ENCODE measurements around the gene CDKN2AIPNL. TPM values are rescaled to one million over a fixed set of nuclear protein-coding genes. Genes with fewer than 3 reads are reported as not detected.

CDKN2AIPNL gene, protein sequence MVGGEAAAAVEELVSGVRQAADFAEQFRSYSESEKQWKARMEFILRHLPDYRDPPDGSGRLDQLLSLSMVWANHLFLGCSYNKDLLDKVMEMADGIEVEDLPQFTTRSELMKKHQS
- 10 to 100 TPM; 30.6 to 67.3 (median 44.6) TPM for total RNA-seq

DNA sequence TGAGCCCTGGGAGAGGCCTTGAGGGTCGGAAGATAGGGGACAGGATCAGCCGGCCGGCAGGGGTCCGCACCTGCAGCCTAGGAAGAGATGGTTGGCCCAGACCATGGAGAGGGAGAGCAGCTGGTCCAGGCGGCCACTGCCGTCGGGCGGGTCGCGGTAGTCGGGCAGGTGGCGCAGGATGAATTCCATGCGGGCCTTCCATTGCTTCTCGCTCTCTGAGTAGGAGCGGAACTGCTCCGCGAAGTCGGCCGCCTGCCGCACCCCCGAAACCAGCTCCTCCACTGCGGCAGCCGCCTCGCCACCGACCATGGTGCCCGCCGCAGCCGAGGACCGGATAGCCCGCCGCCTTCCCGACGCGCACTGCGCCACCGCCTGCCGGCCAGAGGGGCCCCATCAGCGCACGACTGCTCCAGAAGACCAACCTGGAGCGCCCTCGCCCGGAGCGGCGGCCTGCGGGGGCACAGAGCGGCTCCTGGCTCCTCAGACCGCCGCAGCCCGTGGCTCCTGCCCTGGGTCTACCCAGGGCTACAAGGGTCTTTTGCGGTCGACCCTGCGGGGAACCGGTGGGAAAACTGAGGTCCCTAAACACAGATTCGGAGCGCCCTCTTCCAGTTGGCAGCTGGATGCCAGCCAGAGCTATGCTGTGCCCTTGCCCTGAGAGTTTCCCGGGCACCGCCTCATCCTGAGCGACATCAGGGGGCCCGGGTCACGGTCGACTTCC is at the start of gene CDKN2AIPNL:
TSS of gene CDKN2AIPNL (minus strand) at position 336 of the 721 bp plus-strand sequence. CDS start at position 309, 27 bp downstream.
- WGBS, 10 experiments = 0 to 6% (median 0%) methylated on average over 1 to 11 of the region's 61 CpGs; no CpG with 5 or more reads in 5 of the 10 experiments
- Histone ChIP-seq H3K4me3 (peak within 1 kb of the TSS; percentile 66 to 91 (median 73)), H3K4me1 (replicated peaks in 1 of 2) (peaks cover 9 to 12% of the 10 kb centered on the region in 2 donors), H3K27ac (peak within 1 kb of the TSS; percentile 37 to 59)
- in situ Hi-C loops (cut with MboI; ENCODE audit: low pct_unique_long_range_greater_than_20kb in 2 of 9, low sequenced_read_pairs in 9 of 9, unreplicated experiment in 9 of 9) = loop anchor here in 3 of 9 experiments (10.0 to 25.0 kb wide), 3 partner anchors 101 to 126 kb away; partner anchors contain the start of gene JADE2 (in 2 of the 3)
- peak; percentile 99 to 100 (median 99) for ATAC-seq (replicated peaks in 6 of 8)

DNA sequence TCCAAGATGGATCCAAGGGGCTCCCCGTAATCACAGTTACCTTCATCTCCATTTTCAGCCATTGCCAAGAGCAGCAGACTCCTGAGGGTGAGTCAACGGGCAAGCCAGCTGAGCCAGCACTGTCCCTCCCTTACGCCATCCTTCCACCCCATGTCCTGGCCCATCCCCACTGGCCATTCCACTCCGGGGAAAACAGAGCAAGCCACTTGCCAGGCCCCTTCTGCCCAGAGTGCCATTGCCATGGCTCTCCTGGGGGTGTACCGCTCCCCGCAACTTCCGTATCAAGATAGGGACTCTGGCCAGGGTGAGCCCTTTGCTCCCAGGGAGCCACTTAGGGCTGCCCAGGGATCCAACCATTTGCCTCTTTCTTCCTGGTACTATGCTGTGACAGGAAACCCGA is 48.9 kb upstream of the CDKN2AIPNL start:
- 0 to 100% (median 73%) methylated on average over 1 to 4 of the region's 8 CpGs; no CpG with 5 or more reads in 5 of the 10 experiments for WGBS, 10 experiments
- H3K27ac ChIP-seq = no peak overlapping the region
- H3K4me1 ChIP-seq (replicated peaks in 1 of 2) = no peaks in the 10 kb centered on the region
- H3K4me3 ChIP-seq = no peak overlapping the region
- in situ Hi-C loops (cut with MboI; ENCODE audit: low pct_unique_long_range_greater_than_20kb in 2 of 9, low sequenced_read_pairs in 9 of 9, unreplicated experiment in 9 of 9) = no loop called here
- no peak for ATAC-seq (replicated peaks in 6 of 8)

DNA sequence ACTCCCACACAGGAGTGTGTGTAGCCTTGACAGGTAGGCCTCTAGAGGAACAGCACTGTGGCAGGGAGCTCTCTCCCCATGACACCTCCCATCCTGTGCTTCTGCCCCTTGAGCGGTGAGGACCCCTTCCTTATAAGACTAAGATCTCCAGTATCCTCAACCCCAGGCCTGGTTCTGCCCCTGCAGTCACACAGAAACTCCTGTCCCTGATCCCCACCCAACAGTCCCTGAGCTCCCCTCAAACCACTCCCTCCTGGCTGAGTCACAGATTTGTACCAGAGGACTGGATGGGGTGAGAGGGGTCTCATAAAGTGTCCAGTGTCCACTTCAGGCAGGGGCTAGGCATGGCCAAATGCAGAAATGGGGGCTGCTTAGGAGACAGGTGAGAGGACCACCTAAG is 47.8 kb upstream of the CDKN2AIPNL start:
- 100% methylated on average over 1 of the region's 1 CpG; no CpG with 5 or more reads in 8 of the 10 experiments for WGBS, 10 experiments
- no peak overlapping the region for H3K4me3 ChIP-seq
- in situ Hi-C loops (cut with MboI; ENCODE audit: low pct_unique_long_range_greater_than_20kb in 2 of 9, low sequenced_read_pairs in 9 of 9, unreplicated experiment in 9 of 9) = no loop called here
- no peaks in the 10 kb centered on the region for H3K4me1 ChIP-seq (replicated peaks in 1 of 2)
- no peak overlapping the region for H3K27ac ChIP-seq
- ATAC-seq (replicated peaks in 6 of 8) = no peak

DNA sequence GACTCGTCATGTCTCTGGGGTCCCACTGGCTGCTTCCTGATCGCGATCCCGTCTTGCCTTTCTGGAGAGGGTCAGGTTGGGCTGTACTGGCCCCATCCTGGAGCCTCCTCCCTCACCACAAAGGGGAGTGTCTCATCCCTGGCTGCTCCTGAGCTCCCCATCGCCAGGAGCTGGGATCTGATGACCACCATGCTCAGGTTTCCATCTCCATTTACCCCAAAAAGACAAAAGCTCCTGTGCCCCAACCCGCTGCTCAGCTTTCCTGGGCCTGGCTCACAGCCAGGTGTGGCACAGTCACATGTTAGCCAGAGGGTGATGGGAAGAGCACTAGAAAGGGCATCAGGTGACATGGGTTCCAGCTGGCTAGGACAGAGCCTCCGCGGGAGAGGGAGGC is 47.3 kb upstream of the CDKN2AIPNL start:
- WGBS, 10 experiments = 77 to 100% (median 85%) methylated on average over 1 to 3 of the region's 8 CpGs; no CpG with 5 or more reads in 6 of the 10 experiments
- in situ Hi-C loops (cut with MboI; ENCODE audit: low pct_unique_long_range_greater_than_20kb in 2 of 9, low sequenced_read_pairs in 9 of 9, unreplicated experiment in 9 of 9) = no loop called here
- H3K27ac ChIP-seq = no peak overlapping the region
- ATAC-seq (replicated peaks in 6 of 8) = no peak
- no peaks in the 10 kb centered on the region for H3K4me1 ChIP-seq (replicated peaks in 1 of 2)
- H3K4me3 ChIP-seq = no peak overlapping the region

DNA sequence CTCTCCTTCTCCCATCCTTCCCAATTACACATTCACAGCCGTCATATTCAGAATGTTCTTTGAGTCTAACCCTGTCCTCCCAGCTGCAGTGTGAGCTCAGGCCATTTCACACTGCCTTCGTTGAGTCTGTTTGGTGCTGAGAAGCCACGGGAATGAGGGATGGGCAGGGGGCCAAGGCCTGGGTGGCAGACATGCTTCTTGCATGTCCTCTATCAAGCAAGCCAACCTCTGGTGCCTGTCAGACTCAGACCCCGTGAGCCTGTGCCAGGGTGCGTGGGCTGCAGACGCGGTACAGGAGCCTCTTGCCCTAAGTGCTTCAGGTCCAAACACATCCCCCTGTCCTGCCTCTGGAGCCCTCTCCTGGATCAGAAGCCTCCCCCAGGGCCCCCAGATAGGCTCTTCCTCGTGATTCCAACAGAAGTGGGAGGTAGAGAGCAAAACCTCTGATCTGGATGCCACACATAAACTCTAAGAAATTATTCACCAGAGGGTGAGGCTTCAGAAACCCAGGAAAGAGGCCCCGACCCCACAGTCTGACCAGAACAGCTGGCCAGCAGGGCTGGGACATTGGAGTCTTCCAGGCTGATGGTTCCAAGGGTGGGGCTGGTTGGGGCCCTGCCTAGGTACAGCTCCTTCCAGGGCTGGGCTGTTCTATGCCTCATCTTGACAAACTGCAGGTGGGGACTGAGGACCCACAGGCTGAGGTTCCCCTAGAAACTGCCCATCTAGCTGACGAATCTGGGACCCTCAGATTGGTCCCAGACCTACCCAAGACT is 46.7 kb upstream of the CDKN2AIPNL start:
- Histone ChIP-seq H3K4me3 (no peak overlapping the region), H3K27ac (no peak overlapping the region), H3K4me1 (replicated peaks in 1 of 2) (no peaks in the 10 kb centered on the region)
- peak in 4 of 8 experiments; percentile 17 to 92 (median 47) for ATAC-seq (replicated peaks in 6 of 8)
- in situ Hi-C loops (cut with MboI; ENCODE audit: low pct_unique_long_range_greater_than_20kb in 2 of 9, low sequenced_read_pairs in 9 of 9, unreplicated experiment in 9 of 9) = no loop called here
- WGBS, 10 experiments = 17 to 100% (median 57%) methylated on average over 1 to 5 of the region's 10 CpGs; no CpG with 5 or more reads in 3 of the 10 experiments

DNA sequence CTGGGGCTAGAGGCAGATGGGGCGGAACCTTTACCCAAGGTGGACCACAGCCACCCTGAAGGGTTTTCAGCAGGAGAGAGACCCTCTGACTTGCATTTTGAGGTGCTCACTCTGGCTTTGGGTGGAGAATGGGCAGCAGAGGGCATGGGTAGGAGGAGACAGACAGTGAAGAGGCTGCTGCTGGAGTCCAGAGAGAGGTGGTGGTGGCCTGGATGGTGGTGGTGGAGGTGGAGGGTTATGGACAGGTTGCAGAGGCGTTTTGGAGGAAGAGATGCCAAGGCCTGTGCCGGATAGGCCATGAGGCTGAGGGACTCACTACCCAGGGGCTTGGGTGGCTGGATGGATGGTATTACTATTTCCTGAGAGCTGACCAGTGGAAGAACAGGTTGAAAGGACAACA is 46.1 kb upstream of the CDKN2AIPNL start:
- 80 to 100% (median 90%) methylated on average over 1 to 3 of the region's 3 CpGs; no CpG with 5 or more reads in 5 of the 10 experiments for WGBS, 10 experiments
- H3K27ac ChIP-seq = no peak overlapping the region
- no peak overlapping the region for H3K4me3 ChIP-seq
- H3K4me1 ChIP-seq (replicated peaks in 1 of 2) = no peaks in the 10 kb centered on the region
- in situ Hi-C loops (cut with MboI; ENCODE audit: low pct_unique_long_range_greater_than_20kb in 2 of 9, low sequenced_read_pairs in 9 of 9, unreplicated experiment in 9 of 9) = no loop called here
- ATAC-seq (replicated peaks in 6 of 8) = no peak

DNA sequence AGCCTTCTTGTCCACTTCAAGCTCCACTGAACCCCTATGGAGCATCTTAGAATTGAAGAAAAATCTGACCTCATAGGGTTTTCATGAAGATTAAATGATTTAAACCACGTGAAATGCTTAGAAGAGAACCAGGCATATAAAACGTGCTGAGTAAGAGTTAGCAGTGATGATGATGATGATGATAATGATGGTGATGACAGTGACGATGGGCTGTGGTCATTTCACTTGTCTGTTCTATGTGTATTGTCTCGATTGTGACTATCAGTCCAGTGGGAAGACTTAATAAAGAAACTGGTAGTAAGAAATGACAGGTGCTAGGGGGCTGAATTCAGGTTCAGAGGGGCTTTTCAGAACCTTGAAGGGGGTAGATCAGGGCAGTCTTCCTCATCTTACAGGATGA is 45.1 kb upstream of the CDKN2AIPNL start:
- H3K4me3 ChIP-seq = no peak overlapping the region
- H3K27ac ChIP-seq = no peak overlapping the region
- 38 to 100% (median 57%) methylated on average over 1 to 4 of the region's 4 CpGs; no CpG with 5 or more reads in 3 of the 10 experiments for WGBS, 10 experiments
- in situ Hi-C loops (cut with MboI; ENCODE audit: low pct_unique_long_range_greater_than_20kb in 2 of 9, low sequenced_read_pairs in 9 of 9, unreplicated experiment in 9 of 9) = no loop called here
- no peaks in the 10 kb centered on the region for H3K4me1 ChIP-seq (replicated peaks in 1 of 2)
- no peak for ATAC-seq (replicated peaks in 6 of 8)

DNA sequence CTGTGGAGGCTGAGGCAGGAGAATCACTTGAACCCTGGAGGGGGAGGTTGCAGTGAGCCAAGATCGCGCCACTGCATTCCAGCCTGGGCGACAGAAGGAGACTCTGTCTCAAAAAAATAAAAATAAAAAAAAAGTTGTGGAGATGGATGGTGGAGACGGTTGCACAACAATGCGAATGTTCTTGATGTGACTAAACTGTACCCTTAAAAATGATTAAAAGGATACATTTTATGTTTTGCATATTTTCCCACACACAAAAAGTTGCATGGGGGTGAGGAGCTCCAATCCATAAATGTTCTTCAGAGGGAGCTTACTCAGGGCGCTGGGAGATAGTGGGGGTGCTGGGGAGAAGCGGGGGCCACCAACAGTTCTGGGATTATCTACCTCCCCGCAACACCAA is 43.8 kb upstream of the CDKN2AIPNL start:
- Histone ChIP-seq H3K4me3 (no peak overlapping the region), H3K27ac (no peak overlapping the region), H3K4me1 (replicated peaks in 1 of 2) (no peaks in the 10 kb centered on the region)
- 64 to 97% (median 91%) methylated on average over 2 to 8 of the region's 8 CpGs; no CpG with 5 or more reads in 2 of the 10 experiments for WGBS, 10 experiments
- in situ Hi-C loops (cut with MboI; ENCODE audit: low pct_unique_long_range_greater_than_20kb in 2 of 9, low sequenced_read_pairs in 9 of 9, unreplicated experiment in 9 of 9) = no loop called here
- no peak for ATAC-seq (replicated peaks in 6 of 8)

DNA sequence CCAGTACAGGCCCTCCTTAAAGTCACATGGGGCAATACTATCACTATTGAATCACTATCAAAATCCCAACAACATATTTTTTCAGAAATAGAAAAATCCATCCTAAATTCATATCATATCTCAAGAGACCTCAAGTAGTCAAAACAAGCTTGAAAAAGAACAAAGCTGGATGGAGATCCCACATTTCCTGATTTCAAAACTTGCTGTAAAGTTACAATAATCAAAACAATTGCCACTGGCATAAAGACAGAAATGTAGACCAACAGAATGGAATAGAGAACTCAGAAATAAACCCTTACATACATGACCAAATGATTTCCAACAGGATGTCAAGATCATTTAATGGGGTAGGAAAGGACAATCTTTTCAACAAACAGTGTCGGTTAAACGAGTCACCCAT is 41.3 kb upstream of the CDKN2AIPNL start:
- WGBS, 10 experiments = 28 to 100% (median 67%) methylated on average over 1 to 2 of the region's 2 CpGs; no CpG with 5 or more reads in 1 of the 10 experiments

DNA sequence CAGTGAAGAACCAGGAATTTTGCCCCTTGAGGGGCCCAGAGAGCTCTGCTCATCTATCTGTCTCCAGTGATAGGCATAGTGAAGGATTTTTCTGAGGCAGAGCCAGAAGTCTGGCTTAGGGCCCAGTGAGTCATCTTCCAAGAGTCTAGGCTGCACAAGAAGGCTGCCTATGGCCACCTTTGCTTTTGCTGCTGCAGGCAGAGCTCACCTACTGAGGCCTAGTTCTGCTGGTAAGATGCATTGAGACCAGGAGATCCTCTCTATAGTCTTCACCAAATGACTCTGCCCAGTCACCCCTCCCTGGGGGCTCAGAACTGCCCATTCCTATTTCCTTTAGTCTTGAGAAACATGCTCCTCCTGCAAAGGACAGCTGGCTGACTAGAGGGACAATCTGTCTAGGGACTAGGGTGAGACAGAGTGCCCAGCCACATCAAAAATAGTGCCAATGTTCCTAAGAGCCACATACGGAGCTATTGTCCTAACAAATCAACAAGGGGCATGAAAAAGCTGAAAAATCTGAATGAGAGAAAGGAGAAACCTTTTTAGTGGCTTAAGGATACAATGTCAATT is 40.3 kb upstream of the CDKN2AIPNL start:
- Histone ChIP-seq H3K4me3 (no peak overlapping the region), H3K4me1 (replicated peaks in 1 of 2) (no peaks in the 10 kb centered on the region), H3K27ac (no peak overlapping the region)
- ATAC-seq (replicated peaks in 6 of 8) = peak in 6 of 8 experiments; percentile 55 to 98 (median 80)
- in situ Hi-C loops (cut with MboI; ENCODE audit: low pct_unique_long_range_greater_than_20kb in 2 of 9, low sequenced_read_pairs in 9 of 9, unreplicated experiment in 9 of 9) = no loop called here
- WGBS, 10 experiments = 25 to 67% (median 54%) methylated on average over 1 of the region's 1 CpG; no CpG with 5 or more reads in 4 of the 10 experiments

More for the DNA sequence above, 41.3 kb upstream of the CDKN2AIPNL start:
- no peak overlapping the region for H3K4me3 ChIP-seq
- no peaks in the 10 kb centered on the region for H3K4me1 ChIP-seq (replicated peaks in 1 of 2)
- no peak overlapping the region for H3K27ac ChIP-seq
- in situ Hi-C loops (cut with MboI; ENCODE audit: low pct_unique_long_range_greater_than_20kb in 2 of 9, low sequenced_read_pairs in 9 of 9, unreplicated experiment in 9 of 9) = no loop called here
- no peak for ATAC-seq (replicated peaks in 6 of 8)

DNA sequence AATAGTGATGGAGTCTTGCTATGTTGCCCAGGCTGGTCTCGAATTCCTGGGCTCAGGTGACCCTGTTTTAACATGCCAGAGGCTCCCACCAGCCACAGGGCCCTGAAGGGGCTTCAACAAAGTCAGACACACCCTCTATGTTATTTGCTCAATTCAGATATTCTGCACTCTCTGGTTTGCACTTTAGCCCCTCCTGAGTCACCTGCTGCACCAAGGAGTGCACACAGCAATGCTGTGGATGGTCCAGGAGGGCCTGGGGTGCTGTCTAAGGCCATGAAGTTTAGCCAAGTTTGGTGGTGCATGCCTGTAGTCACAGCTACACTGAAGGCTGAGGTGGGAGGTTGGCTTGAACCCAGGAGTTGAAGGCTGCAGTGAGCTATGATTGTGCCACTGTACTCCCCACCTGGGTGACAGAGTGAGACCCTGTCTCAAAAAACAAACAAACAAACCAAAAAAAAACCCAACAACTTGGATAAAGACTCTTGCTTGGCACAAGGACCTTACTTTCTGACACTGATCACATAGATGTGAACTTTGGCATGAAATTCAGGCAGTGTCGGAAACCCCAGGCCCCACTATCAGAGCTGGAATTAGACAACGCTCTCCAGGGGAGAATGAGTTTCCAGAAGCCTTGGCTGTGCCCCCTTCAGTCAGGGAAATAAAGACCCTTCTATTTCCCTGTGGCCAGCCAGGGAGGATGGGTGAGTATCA is 39.7 kb upstream of the CDKN2AIPNL start:
- H3K4me3 ChIP-seq = no peak overlapping the region
- H3K4me1 ChIP-seq (replicated peaks in 1 of 2) = no peaks in the 10 kb centered on the region
- WGBS, 10 experiments = 60 to 100% (median 93%) methylated on average over 1 to 2 of the region's 3 CpGs; no CpG with 5 or more reads in 5 of the 10 experiments
- ATAC-seq (replicated peaks in 6 of 8) = no peak
- no peak overlapping the region for H3K27ac ChIP-seq
- in situ Hi-C loops (cut with MboI; ENCODE audit: low pct_unique_long_range_greater_than_20kb in 2 of 9, low sequenced_read_pairs in 9 of 9, unreplicated experiment in 9 of 9) = no loop called here

DNA sequence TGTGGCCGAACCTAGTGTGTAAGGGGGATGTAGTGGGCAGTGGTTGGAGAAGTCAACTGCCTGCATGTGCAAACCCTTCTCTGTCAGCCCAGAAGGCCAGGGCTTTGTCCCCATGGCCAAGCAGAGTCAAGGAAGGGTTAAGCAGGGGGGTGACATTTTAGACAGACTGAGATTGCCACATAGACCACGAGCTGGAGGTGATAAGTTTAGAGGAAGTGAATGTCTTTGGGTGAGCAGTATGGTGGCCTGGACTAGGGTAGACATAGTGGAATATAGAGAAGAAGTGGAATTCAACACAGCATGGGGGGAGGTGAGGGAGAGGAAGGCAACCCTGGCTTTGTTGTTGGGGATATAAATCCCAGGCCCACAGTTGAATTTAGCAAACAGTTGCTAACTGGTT is 38.7 kb upstream of the CDKN2AIPNL start:
- Histone ChIP-seq H3K27ac (no peak overlapping the region), H3K4me1 (replicated peaks in 1 of 2) (no peaks in the 10 kb centered on the region), H3K4me3 (no peak overlapping the region)
- ATAC-seq (replicated peaks in 6 of 8) = no peak
- WGBS, 10 experiments = 33 to 86% (median 62%) methylated on average over 1 to 2 of the region's 2 CpGs; no CpG with 5 or more reads in 2 of the 10 experiments
- in situ Hi-C loops (cut with MboI; ENCODE audit: low pct_unique_long_range_greater_than_20kb in 2 of 9, low sequenced_read_pairs in 9 of 9, unreplicated experiment in 9 of 9) = no loop called here
